ENCODE results near the gene P4HA3. TPM values are rescaled to one million over a fixed set of nuclear protein-coding genes. Genes with fewer than 3 reads are reported as not detected.

P4HA3 gene
- polyA plus RNA-seq, 3 donors from 2014 or later = not detected

- Mint-ChIP-seq H3K9me3 (peaks cover 0 to 2% (median 0%) of the 10 kb centered on the region in 6 donors), H3K27ac (no peak overlapping the region), H3K27me3 (ENCODE audit: low read depth in 3 of 3) (peaks cover 3 to 7% (median 5%) of the 10 kb centered on the region in 3 donors), H3K4me3 (no peak overlapping the region), H3K4me1 (no peaks in the 10 kb centered on the region), H3K36me3 (peaks cover 0 to 3% (median 0%) of the 10 kb centered on the region in 3 donors)
- no peak for DNase-seq
These were observed 12.4 kb downstream of the P4HA3 start for GRCh38 chr11:74299015-74299414.

GRCh38 chr11:74297484-74297883 is 14.0 kb downstream of the P4HA3 start:
- no peak for DNase-seq
- H3K27ac Mint-ChIP-seq = no peak overlapping the region
- no peak overlapping the region for H3K4me3 Mint-ChIP-seq
- peaks cover 5 to 9% (median 6%) of the 10 kb centered on the region in 3 donors for H3K27me3 Mint-ChIP-seq (ENCODE audit: low read depth in 3 of 3)
- peaks cover 0 to 2% (median 0%) of the 10 kb centered on the region in 6 donors for H3K9me3 Mint-ChIP-seq
- peaks cover 0 to 3% (median 0%) of the 10 kb centered on the region in 3 donors for H3K36me3 Mint-ChIP-seq
- no peaks in the 10 kb centered on the region for H3K4me1 Mint-ChIP-seq

GRCh38 chr11:74288911-74289310 is 22.5 kb downstream of the P4HA3 start:
- Mint-ChIP-seq H3K36me3 (no peaks in the 10 kb centered on the region), H3K27me3 (ENCODE audit: low read depth in 3 of 3) (peaks cover 4 to 11% (median 9%) of the 10 kb centered on the region in 3 donors), H3K4me1 (no peaks in the 10 kb centered on the region), H3K4me3 (no peak overlapping the region), H3K9me3 (peaks cover 0 to 1% (median 0%) of the 10 kb centered on the region in 6 donors), H3K27ac (no peak overlapping the region)
- no peak for DNase-seq

GRCh38 chr11:74288161-74288560 is 23.3 kb downstream of the P4HA3 start:
- no peak overlapping the region for H3K4me3 Mint-ChIP-seq
- H3K27me3 Mint-ChIP-seq (ENCODE audit: low read depth in 3 of 3) = peaks cover 4 to 9% (median 8%) of the 10 kb centered on the region in 3 donors
- no peak for DNase-seq
- H3K4me1 Mint-ChIP-seq = no peaks in the 10 kb centered on the region
- H3K27ac Mint-ChIP-seq = no peak overlapping the region
- no peaks in the 10 kb centered on the region for H3K36me3 Mint-ChIP-seq
- H3K9me3 Mint-ChIP-seq = peaks cover 0 to 1% (median 0%) of the 10 kb centered on the region in 6 donors

GRCh38 chr11:74284466-74284865 is 27.0 kb downstream of the P4HA3 start:
- Mint-ChIP-seq H3K4me3 (no peak overlapping the region), H3K4me1 (no peaks in the 10 kb centered on the region)

GRCh38 chr11:74283580-74284180 is 27.8 kb downstream of the P4HA3 start:
- no peaks in the 10 kb centered on the region for H3K9me3 Mint-ChIP-seq
- peaks cover 0 to 6% (median 6%) of the 10 kb centered on the region in 3 donors for H3K27me3 Mint-ChIP-seq (ENCODE audit: low read depth in 3 of 3)
- no peak overlapping the region for H3K4me3 Mint-ChIP-seq
- H3K4me1 Mint-ChIP-seq = no peaks in the 10 kb centered on the region
- no peak overlapping the region for H3K27ac Mint-ChIP-seq
- no peaks in the 10 kb centered on the region for H3K36me3 Mint-ChIP-seq
- DNase-seq = no peak

More at GRCh38 chr11:74284466-74284865, 27.0 kb downstream of the P4HA3 start:
- Mint-ChIP-seq H3K9me3 (no peaks in the 10 kb centered on the region), H3K36me3 (no peaks in the 10 kb centered on the region), H3K27me3 (ENCODE audit: low read depth in 3 of 3) (peaks cover 0 to 6% (median 6%) of the 10 kb centered on the region in 3 donors), H3K27ac (no peak overlapping the region)
- no peak for DNase-seq

- H3K9me3 Mint-ChIP-seq = no peaks in the 10 kb centered on the region
- no peak overlapping the region for H3K4me3 Mint-ChIP-seq
- no peaks in the 10 kb centered on the region for H3K36me3 Mint-ChIP-seq
- peaks cover 0 to 6% (median 6%) of the 10 kb centered on the region in 3 donors for H3K27me3 Mint-ChIP-seq (ENCODE audit: low read depth in 3 of 3)
- no peak for DNase-seq
- H3K27ac Mint-ChIP-seq = no peak overlapping the region
- H3K4me1 Mint-ChIP-seq = no peaks in the 10 kb centered on the region
These were observed 28.5 kb downstream of the P4HA3 start for GRCh38 chr11:74282914-74283371.

- Mint-ChIP-seq H3K27ac (no peak overlapping the region), H3K36me3 (no peaks in the 10 kb centered on the region), H3K27me3 (ENCODE audit: low read depth in 3 of 3) (peaks cover 0 to 6% (median 6%) of the 10 kb centered on the region in 3 donors), H3K9me3 (no peaks in the 10 kb centered on the region), H3K4me1 (no peaks in the 10 kb centered on the region), H3K4me3 (no peak overlapping the region)
- DNase-seq = no peak
These were observed 29.0 kb downstream of the P4HA3 start for GRCh38 chr11:74282421-74282820.

GRCh38 chr11:74280494-74280893 is 30.9 kb downstream of the P4HA3 start:
- no peaks in the 10 kb centered on the region for H3K9me3 Mint-ChIP-seq
- no peaks in the 10 kb centered on the region for H3K36me3 Mint-ChIP-seq
- no peaks in the 10 kb centered on the region for H3K4me1 Mint-ChIP-seq

GRCh38 chr11:74279256-74279655 is 32.2 kb downstream of the P4HA3 start:
- Mint-ChIP-seq H3K4me1 (no peaks in the 10 kb centered on the region), H3K4me3 (no peak overlapping the region), H3K27me3 (ENCODE audit: low read depth in 3 of 3) (peaks cover 0 to 6% (median 3%) of the 10 kb centered on the region in 3 donors), H3K27ac (no peak overlapping the region), H3K9me3 (no peaks in the 10 kb centered on the region), H3K36me3 (no peaks in the 10 kb centered on the region)
- DNase-seq = no peak

More at GRCh38 chr11:74280494-74280893, 30.9 kb downstream of the P4HA3 start:
- Mint-ChIP-seq H3K27me3 (ENCODE audit: low read depth in 3 of 3) (peaks cover 3 to 6% (median 4%) of the 10 kb centered on the region in 3 donors), H3K4me3 (no peak overlapping the region), H3K27ac (no peak overlapping the region)
- DNase-seq = no peak

- H3K36me3 Mint-ChIP-seq = no peaks in the 10 kb centered on the region
- H3K27me3 Mint-ChIP-seq (ENCODE audit: low read depth in 3 of 3) = peaks cover 1 to 6% (median 4%) of the 10 kb centered on the region in 3 donors
- no peak overlapping the region for H3K27ac Mint-ChIP-seq
- no peak for DNase-seq
- no peak overlapping the region for H3K4me3 Mint-ChIP-seq
- H3K4me1 Mint-ChIP-seq = no peaks in the 10 kb centered on the region
- H3K9me3 Mint-ChIP-seq = no peaks in the 10 kb centered on the region
These were observed 32.7 kb downstream of the P4HA3 start for GRCh38 chr11:74278721-74279161.

- H3K27ac Mint-ChIP-seq = no peak overlapping the region
- peaks cover 1 to 6% (median 4%) of the 10 kb centered on the region in 3 donors for H3K27me3 Mint-ChIP-seq (ENCODE audit: low read depth in 3 of 3)
- H3K4me1 Mint-ChIP-seq = no peaks in the 10 kb centered on the region
- no peaks in the 10 kb centered on the region for H3K9me3 Mint-ChIP-seq
- H3K36me3 Mint-ChIP-seq = no peaks in the 10 kb centered on the region
- H3K4me3 Mint-ChIP-seq = no peak overlapping the region
- no peak for DNase-seq
These were observed 33.3 kb downstream of the P4HA3 start for GRCh38 chr11:74278103-74278502.

- Mint-ChIP-seq H3K27me3 (ENCODE audit: low read depth in 3 of 3) (peaks cover 1 to 7% (median 4%) of the 10 kb centered on the region in 3 donors), H3K9me3 (no peaks in the 10 kb centered on the region), H3K27ac (no peak overlapping the region), H3K4me1 (no peaks in the 10 kb centered on the region), H3K36me3 (no peaks in the 10 kb centered on the region), H3K4me3 (no peak overlapping the region)
- no peak for DNase-seq
These were observed 34.9 kb downstream of the P4HA3 start for GRCh38 chr11:74276581-74276980.

- Mint-ChIP-seq H3K9me3 (no peaks in the 10 kb centered on the region), H3K4me1 (peaks cover 0 to 2% of the 10 kb centered on the region in 2 donors), H3K4me3 (no peak overlapping the region), H3K27ac (no peak overlapping the region), H3K36me3 (no peaks in the 10 kb centered on the region), H3K27me3 (ENCODE audit: low read depth in 3 of 3) (peaks cover 1 to 12% (median 7%) of the 10 kb centered on the region in 3 donors)
- no peak for DNase-seq
These were observed 39.2 kb downstream of the P4HA3 start for GRCh38 chr11:74272276-74272675.
